Measurements from ENCODE around the gene PAPLN. TPM values are rescaled to one million over a fixed set of nuclear protein-coding genes. Genes with fewer than 3 reads are reported as not detected.

PAPLN gene
- total and polyA plus RNA-seq, 2 experiments from 2014 or later = 2.8 to 13.2 TPM

DNA sequence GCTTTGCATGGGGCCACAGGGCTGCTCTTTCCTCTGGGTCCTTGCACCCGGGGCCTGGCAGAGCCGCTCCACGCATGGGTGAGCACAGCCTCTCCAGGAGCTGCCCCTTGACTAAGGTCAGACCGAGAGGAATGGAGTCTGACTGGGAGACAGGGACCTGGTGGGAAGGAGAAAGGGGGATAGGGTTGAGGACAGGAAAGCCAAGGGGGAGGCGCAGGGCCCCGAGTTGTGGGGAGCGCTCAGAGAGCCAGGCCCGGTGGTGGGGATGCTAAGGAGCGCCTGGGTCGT, 16.0 kb downstream of the PAPLN start:
- H3K36me3 ChIP-seq (ENCODE audit: insufficient read depth) = no peaks in the 10 kb centered on the region
- no peaks in the 10 kb centered on the region for H3K9me2 ChIP-seq (ENCODE audit: insufficient read depth)
- H3K4me3 Mint-ChIP-seq = no peak overlapping the region
- H3K27ac Mint-ChIP-seq = no peak overlapping the region
- 0 out of 2 replicates have a peak, but pooled peaks cover 3% of the 10 kb centered on the region for H3F3A ChIP-seq (replicated peaks; ENCODE audit: low read depth)
- no peaks in the 10 kb centered on the region for H4K20me1 ChIP-seq (replicated peaks; ENCODE audit: insufficient read depth)
- H2AFZ ChIP-seq = no peak overlapping the region
- H3K27ac ChIP-seq (ENCODE audit: low read depth) = no peak overlapping the region
- peaks cover 3% of the 10 kb centered on the region for H3K27me3 Mint-ChIP-seq (ENCODE audit: insufficient read depth, low read depth, poor library complexity)
- no peaks in the 10 kb centered on the region for H3K9me3 Mint-ChIP-seq
- no peak overlapping the region for H3K4me3 ChIP-seq
- TF ChIP-seq, protein P1, sequence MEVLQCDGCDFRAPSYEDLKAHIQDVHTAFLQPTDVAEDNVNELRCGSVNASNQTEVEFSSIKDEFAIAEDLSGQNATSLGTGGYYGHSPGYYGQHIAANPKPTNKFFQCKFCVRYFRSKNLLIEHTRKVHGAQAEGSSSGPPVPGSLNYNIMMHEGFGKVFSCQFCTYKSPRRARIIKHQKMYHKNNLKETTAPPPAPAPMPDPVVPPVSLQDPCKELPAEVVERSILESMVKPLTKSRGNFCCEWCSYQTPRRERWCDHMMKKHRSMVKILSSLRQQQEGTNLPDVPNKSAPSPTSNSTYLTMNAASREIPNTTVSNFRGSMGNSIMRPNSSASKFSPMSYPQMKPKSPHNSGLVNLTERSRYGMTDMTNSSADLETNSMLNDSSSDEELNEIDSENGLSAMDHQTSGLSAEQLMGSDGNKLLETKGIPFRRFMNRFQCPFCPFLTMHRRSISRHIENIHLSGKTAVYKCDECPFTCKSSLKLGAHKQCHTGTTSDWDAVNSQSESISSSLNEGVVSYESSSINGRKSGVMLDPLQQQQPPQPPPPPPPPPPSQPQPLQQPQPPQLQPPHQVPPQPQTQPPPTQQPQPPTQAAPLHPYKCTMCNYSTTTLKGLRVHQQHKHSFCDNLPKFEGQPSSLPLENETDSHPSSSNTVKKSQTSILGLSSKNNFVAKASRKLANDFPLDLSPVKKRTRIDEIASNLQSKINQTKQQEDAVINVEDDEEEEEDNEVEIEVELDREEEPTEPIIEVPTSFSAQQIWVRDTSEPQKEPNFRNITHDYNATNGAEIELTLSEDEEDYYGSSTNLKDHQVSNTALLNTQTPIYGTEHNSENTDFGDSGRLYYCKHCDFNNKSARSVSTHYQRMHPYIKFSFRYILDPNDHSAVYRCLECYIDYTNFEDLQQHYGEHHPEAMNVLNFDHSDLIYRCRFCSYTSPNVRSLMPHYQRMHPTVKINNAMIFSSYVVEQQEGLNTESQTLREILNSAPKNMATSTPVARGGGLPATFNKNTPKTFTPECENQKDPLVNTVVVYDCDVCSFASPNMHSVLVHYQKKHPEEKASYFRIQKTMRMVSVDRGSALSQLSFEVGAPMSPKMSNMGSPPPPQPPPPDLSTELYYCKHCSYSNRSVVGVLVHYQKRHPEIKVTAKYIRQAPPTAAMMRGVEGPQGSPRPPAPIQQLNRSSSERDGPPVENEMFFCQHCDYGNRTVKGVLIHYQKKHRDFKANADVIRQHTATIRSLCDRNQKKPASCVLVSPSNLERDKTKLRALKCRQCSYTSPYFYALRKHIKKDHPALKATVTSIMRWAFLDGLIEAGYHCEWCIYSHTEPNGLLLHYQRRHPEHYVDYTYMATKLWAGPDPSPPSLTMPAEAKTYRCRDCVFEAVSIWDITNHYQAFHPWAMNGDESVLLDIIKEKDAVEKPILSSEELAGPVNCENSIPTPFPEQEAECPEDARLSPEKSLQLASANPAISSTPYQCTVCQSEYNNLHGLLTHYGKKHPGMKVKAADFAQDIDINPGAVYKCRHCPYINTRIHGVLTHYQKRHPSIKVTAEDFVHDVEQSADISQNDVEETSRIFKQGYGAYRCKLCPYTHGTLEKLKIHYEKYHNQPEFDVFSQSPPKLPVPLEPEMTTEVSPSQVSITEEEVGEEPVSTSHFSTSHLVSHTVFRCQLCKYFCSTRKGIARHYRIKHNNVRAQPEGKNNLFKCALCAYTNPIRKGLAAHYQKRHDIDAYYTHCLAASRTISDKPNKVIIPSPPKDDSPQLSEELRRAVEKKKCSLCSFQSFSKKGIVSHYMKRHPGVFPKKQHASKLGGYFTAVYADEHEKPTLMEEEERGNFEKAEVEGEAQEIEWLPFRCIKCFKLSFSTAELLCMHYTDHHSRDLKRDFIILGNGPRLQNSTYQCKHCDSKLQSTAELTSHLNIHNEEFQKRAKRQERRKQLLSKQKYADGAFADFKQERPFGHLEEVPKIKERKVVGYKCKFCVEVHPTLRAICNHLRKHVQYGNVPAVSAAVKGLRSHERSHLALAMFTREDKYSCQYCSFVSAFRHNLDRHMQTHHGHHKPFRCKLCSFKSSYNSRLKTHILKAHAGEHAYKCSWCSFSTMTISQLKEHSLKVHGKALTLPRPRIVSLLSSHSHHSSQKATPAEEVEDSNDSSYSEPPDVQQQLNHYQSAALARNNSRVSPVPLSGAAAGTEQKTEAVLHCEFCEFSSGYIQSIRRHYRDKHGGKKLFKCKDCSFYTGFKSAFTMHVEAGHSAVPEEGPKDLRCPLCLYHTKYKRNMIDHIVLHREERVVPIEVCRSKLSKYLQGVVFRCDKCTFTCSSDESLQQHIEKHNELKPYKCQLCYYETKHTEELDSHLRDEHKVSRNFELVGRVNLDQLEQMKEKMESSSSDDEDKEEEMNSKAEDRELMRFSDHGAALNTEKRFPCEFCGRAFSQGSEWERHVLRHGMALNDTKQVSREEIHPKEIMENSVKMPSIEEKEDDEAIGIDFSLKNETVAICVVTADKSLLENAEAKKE (CRISPR knock-in tag; IDR thresholded peaks at IDR 0.05) = no peak
- TF ChIP-seq STAT1 (IDR thresholded peaks at IDR 0.05; ENCODE audit: unreplicated experiment) (no peak), NANOG (IDR thresholded peaks at IDR 0.05; ENCODE audit: borderline replicate concordance) (no peak), POLR2AphosphoS5 (IDR thresholded peaks at IDR 0.05; ENCODE audit: low read depth) (no peak), EZH2 (IDR thresholded peaks at IDR 0.05; ENCODE audit: low read depth, unreplicated experiment) (no peak), CREB1 (CRISPR knock-in tag; IDR thresholded peaks at IDR 0.05; ENCODE audit: low read depth) (no peak), JUNB (IDR thresholded peaks at IDR 0.05; ENCODE audit: unreplicated experiment) (no peak), ZNF331 (CRISPR knock-in tag; IDR thresholded peaks at IDR 0.05; ENCODE audit: low read depth) (no peak), EZH2phosphoT487 (IDR thresholded peaks at IDR 0.05; ENCODE audit: unreplicated experiment) (no peak)
- TF ChIP-seq, protein P2, sequence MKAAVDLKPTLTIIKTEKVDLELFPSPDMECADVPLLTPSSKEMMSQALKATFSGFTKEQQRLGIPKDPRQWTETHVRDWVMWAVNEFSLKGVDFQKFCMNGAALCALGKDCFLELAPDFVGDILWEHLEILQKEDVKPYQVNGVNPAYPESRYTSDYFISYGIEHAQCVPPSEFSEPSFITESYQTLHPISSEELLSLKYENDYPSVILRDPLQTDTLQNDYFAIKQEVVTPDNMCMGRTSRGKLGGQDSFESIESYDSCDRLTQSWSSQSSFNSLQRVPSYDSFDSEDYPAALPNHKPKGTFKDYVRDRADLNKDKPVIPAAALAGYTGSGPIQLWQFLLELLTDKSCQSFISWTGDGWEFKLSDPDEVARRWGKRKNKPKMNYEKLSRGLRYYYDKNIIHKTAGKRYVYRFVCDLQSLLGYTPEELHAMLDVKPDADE (IDR thresholded peaks at IDR 0.05) = no peak
- TF ChIP-seq, protein P3, sequence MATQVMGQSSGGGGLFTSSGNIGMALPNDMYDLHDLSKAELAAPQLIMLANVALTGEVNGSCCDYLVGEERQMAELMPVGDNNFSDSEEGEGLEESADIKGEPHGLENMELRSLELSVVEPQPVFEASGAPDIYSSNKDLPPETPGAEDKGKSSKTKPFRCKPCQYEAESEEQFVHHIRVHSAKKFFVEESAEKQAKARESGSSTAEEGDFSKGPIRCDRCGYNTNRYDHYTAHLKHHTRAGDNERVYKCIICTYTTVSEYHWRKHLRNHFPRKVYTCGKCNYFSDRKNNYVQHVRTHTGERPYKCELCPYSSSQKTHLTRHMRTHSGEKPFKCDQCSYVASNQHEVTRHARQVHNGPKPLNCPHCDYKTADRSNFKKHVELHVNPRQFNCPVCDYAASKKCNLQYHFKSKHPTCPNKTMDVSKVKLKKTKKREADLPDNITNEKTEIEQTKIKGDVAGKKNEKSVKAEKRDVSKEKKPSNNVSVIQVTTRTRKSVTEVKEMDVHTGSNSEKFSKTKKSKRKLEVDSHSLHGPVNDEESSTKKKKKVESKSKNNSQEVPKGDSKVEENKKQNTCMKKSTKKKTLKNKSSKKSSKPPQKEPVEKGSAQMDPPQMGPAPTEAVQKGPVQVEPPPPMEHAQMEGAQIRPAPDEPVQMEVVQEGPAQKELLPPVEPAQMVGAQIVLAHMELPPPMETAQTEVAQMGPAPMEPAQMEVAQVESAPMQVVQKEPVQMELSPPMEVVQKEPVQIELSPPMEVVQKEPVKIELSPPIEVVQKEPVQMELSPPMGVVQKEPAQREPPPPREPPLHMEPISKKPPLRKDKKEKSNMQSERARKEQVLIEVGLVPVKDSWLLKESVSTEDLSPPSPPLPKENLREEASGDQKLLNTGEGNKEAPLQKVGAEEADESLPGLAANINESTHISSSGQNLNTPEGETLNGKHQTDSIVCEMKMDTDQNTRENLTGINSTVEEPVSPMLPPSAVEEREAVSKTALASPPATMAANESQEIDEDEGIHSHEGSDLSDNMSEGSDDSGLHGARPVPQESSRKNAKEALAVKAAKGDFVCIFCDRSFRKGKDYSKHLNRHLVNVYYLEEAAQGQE (IDR thresholded peaks at IDR 0.05; ENCODE audit: unreplicated experiment) = no peak
- H3K4me1 Mint-ChIP-seq = peaks cover 3% of the 10 kb centered on the region; the same call in 1 of the 3 replicates
- no peaks in the 10 kb centered on the region for H3K27me3 ChIP-seq (ENCODE audit: insufficient read depth)
- DNase-seq (ENCODE audit: low spot score) (no peak), ATAC-seq (no peak)
- H3K4me1 ChIP-seq (ENCODE audit: insufficient read depth) = no peaks in the 10 kb centered on the region
- no peaks in the 10 kb centered on the region for H3K79me2 ChIP-seq (replicated peaks; ENCODE audit: insufficient read depth)
- H3K36me3 Mint-ChIP-seq (ENCODE audit: low read depth) = no peaks in the 10 kb centered on the region
- no peak overlapping the region for H3K4me2 ChIP-seq

All from GM23338 (cell line).